GM19239 (cell line): ENCODE data around the gene IDH3G.
"Not testable (repeated sequence)": the region's sequence is repeated elsewhere in the genome, so short reads cannot be mapped to it uniquely, and the experiment has no call there.

Experiments used
- DNase-seq: peaks from one replicate; pipeline ENCODE4 v3.0.0; 2011; ENCODE audit warnings: low spot score; ENCODE audit not compliant: insufficient read length
- FAIRE-seq: peaks from 2 replicates; lab custom pipeline; 2011; peaks lifted over from hg19 to GRCh38; lab: Jason Lieb, UNC

Gene IDH3G

DNA sequence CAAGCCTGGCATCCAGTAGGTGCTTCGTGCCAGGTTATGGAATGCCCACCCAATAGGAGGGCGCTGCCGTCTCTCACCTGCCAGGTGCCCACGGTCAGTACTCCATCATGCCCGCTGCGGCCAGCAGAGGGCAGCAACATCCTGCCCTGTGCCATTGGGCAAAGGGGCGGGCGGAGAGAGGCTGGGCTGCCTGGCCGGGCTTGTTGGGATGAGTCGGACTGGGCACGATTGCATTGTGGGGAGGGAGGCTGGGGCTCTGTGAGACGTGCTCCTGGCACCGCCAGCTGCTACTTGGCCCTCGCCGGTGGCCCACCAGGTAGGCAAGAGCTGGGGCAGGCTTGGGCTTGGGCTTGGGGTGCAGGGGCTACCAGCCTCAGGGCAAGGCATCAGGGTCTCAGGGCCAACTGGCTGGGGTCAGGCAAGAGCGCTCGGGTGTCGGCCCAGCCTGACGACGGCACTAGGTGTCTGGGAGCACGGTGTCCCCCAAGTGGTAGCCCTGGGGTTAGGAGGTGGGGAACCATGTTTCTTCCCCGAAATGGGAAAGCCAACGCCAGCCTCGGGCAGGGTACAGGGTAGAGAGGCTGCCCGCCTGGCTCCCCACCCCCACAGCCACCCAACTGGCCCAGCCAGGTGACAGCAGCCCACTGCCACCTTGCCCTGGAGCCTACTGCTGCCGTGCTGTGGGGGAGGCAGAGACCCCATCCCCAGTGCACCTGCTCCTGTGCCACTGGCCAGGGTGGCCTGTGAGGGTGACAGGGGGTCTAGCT, 30.0 kb downstream of the IDH3G start, which contains the start of gene PLXNB3:
Gene PLXNB3 (plus strand): TSS at position 261 of the 767 bp plus-strand sequence. CDS start 1,287 bp downstream, outside the sequence.
- FAIRE-seq (peak; percentile 75), DNase-seq (peak; percentile 70)

DNA sequence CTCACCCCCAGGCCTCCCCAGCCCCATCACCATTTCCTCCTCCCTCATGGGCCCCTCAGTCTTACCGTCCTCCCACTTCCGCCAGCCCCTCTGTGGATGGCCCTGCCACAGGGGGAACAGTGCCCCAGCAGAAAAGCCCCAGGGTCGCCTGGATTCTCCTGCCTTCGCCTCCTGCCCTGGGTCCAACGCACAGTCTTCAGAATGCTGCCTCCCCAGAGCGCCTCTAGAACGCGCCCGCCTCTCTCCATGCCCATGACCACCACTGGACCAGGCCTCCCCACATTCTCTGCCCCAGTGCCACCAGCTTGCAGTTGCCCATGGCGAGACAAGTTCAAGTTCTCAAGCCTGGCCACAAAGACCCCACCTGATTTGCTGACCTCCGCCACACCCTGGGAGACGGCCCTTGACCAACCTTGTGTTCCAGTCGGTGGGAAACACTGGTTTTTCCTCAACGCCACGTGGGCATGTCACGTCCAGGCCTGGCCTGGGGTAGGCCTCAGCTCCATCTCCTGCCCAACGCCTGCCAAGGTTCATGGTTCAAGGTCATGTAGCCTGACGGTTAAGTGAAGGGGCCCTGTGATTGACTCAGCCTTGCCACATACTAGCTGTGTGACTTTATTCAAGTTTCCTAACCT, 30.8 kb downstream of the IDH3G start:
- peak; percentile 56 for FAIRE-seq
- no peak for DNase-seq

DNA sequence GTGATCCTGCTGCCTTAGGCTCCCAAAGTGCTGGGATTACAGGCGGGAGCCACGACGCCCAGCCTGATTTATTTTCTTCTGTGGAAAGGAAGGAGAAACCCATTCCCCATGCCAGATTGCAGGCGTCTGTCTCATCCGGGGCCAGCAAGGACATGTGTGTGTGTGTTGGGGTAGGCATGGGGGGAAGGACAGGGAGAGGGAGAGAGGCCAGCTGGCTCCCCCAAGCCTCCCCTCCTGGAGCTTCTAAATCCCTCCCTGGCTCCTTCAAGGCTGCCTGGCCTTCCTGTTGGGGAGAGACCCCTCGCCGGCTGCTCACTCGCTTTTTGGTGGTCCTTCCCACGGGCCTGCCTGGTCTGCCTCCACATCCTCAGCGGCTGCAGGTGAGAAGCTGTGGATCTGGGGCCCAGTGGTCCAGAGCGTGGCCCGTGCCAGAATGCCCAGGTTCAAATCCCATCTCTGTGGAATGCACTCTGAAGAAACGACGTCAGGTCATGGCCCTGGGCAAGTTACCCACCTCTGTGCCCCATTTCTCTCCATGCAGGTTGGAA, 31.5 kb downstream of the IDH3G start:
- no peak for DNase-seq
- FAIRE-seq: no peak

DNA sequence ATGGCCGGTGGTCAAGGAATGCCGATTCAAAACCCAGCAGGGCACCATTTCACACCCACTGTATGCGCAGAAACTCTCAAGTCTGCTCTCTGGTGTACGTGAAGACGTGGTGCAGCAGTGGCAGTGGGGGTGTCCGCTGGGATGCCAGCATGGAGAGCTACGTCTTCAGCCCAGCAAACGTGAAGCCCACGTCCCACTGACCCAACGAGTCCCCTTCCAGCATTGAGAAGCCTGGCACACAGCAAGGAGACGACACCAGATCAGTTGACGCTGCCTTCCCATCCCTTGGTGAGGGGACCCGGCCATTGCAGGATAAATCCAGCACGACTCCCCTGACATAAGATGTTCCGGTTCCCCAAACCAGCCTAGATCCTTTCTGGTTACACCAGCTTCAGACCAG, 32.3 kb downstream of the IDH3G start:
- FAIRE-seq: no peak
- DNase-seq: no peak

DNA sequence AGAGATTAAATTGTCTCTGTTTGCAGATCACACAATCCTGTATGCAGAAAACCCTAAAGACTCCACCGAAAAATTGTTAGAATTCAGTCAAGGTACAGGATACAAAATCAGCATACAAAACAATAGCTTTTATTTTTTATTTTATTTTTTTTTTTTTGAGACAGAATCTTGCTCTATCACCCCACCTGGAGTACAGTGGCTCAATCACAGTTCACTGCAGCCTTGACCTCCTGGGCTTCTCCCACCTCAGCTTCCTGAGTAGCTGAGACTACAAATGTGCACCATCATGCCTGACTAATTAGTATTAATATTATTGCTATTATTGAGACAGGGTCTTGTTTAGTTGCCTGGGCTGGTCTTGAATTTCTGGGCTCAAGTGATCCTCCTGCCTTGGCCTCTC, 39.0 kb downstream of the IDH3G start:
- no peak for DNase-seq
- peak; percentile 35 for FAIRE-seq

DNA sequence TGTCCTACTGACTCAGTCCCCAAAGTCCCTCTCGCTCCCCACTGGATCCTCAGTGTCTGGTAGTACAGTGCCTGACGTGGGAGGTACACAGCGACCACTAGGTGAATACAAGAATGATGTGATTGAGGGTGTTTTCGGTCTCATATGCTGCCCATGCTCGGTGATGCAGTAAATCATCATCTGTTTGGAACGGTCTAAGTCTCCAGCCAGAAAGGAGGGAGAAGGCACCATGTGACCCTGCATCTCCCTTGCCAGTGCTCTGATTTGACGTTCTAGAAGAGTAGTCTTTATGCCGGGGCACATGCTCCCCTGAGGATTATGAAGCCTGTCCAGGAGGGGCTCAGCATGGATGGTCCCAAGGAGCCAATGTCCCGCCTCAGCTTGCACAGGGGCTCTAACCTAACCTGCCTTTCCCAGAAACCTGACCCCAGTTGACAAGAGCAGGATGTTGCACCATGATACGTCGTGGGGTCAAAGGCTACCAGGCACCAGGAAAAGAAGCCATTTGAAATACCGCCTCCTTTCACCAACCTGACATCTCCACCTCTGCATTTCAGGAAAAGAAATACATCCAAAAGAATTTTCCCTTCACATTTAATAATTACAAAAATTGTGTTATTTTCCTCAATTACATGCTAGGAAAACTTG, 43.9 kb downstream of the IDH3G start:
- no peak for DNase-seq
- no peak for FAIRE-seq

DNA sequence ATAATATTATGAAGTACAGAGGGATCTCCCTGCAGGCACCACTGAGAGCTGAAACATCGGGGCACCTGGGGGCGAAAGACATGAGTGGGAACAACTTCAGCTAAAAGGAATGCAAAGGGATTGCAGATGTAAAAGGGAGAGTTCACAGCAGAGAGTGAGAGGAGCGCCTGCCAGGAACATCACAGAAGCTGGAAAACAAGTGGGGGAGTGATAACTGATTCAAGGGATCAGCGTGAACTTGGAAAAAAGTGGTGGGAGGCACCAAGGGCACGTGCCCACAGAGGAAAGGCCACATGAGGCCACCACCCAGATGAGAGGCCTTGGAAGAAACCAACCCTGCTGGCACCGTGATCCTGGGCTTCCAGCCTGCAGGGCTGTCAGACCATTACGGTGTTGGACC, 45.2 kb downstream of the IDH3G start:
- not testable (repeated sequence) for DNase-seq, FAIRE-seq

DNA sequence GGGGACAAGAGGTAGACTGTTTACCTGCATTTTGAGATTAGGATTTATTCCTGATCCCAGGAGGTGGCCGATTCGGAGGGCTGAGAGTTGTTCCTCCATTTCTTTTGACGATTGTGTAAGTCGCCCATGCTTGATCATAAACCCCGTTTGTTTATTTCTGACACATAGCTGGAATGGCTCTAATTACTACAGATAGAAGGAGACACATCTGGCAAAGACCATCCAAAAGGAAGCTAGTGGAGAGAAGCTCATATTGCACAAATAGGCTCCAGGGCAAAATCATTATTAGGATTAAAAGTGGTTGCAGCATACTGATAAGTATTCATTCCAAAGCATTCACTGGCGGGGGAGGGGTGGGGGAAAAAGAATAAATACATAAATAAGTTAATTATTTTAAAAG, 47.2 kb downstream of the IDH3G start:
- not testable (repeated sequence) for FAIRE-seq, DNase-seq

DNA sequence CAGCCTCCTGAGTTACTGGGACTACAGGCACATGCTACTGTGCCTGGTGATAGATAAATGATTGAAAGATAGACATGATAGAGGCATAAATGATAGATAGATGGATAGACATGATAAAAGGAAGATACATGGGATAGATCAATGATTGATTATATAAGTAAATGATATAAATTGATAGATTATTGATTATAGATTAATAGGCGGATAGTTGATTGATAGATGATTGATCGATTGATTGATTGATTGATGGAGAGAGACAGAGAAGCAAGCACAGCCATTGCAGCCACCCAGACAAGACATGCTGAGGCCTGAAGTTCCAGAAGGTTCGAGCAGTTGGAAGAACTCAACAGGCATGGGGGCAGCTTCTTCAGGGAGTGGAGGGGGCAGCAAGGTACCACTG, 47.8 kb downstream of the IDH3G start:
- DNase-seq (no peak), FAIRE-seq (no peak)

DNA sequence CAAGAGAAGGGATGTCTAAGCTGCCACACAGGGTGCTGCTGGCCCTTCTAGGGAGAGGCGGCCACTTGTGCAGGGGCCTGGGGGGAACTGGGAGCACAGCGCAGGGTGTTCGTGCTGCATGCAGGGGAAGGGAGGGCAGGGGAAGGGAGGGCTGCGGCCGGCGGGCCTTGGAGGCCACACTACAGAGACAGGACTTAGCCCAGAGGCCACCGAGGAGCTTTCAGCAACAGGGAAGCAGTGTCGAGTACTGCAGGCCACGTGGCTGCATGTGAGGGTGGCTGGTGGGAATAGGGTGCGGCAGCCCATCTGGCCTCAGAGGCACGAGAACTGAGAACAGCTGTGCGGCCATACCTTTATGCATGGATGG, 49.1 kb downstream of the IDH3G start:
- not testable (repeated sequence) for DNase-seq, FAIRE-seq

DNA sequence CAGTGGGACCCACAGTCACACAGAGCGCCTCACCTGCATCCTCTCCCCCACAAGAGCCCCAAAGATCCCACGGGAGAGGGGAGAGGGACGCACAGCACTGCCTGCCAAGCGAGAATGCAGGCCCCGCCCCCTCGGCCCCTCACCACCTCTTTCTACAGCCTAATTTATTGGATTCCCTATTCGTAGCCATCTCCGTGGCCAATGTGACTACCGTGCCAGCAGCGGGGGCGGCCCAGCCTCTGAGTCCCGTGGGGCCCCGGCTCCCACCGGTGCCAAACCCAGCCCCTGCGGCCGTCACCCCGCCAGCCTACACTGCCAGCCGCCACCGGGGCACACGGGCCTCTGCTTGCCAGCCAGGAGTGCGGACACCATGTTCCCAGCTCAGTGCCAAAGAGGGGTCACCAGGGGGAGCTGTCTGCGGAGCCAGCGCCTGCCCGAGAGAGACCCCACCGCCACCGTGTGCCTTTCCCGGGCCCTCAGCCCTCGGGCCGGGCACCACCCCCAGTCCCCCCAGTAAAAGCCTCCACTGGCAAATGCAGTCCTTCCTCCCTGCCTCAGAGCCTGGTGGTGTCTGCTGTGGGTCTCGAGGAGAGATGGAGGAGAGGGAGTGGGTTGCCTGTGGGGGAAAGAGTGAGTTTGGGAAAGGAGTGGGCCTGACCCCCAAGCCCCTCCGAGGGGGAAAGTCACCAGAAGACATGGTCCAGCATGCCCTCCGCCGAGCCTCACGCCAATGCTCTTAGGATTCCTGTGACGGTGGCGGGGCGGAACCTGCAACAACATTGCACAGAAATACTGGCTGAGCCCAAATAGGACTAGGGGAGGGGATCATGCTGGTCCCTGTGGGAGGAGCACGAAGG, 49.7 kb downstream of the IDH3G start:
- no peak for FAIRE-seq
- DNase-seq: no peak

DNA sequence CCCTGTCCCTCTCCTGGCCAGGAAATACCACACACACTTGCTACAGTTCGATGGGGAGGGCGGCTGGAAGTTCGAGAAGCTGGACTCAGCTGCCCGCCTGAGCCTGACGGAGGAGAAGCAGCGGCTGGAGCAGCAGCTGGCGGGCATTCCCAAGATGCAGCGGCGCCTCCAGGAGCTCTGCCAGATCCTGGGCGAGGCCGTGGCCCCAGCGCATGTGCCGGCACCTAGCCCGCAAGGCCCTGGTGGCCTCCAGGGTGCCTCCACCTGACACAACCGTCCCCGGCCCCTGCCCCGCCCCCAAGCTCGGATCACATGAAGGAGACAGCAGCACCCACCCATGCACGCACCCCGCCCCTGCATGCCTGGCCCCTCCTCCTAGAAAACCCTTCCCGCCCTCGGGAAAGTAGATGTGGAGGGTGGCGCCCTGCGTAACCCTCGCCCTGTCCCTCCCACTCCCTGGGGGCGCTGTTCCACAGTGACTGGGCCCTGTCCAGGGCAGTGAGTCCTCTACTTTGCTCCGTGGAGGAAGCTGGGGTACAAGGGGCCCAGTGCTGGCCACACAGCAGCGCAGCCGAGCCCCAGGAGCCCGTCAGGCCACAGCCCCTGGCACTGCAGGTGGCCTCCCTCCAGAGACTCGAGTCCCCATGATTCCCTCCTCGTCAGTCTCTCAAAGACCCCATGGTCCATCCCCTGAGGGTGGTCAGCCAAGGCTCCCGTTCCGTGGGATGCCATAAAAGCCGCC, 50.5 kb downstream of the IDH3G start:
- not testable (repeated sequence) for FAIRE-seq, DNase-seq

DNA sequence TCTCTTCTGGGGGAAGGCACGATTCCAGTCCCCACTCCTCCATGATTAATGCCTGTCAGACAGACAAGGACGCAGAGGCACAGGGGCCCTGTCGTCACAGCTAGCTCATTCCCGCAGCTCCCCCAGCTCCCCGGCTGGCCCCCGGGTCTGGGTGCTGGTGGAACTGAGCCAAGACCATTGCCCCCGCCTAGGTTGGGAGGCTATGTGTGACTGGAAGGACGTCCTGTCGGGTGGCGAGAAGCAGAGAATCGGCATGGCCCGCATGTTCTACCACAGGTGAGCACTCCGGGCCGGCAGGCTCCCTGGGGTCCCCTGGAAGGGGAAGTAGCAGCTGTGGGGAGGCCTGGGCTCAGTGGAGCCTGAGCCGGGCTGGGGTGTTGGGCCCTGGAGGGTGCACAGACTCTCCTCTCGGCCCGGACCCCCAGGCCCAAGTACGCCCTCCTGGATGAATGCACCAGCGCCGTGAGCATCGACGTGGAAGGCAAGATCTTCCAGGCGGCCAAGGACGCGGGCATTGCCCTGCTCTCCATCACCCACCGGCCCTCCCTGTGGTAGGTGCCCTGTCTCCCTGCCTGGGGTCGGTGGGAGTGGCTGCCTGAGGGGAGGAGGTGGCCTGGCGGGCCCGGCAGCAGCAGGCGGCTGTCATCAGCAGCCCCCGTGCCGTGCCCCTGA, 51.2 kb downstream of the IDH3G start:
- DNase-seq, FAIRE-seq: not testable (repeated sequence)

DNA sequence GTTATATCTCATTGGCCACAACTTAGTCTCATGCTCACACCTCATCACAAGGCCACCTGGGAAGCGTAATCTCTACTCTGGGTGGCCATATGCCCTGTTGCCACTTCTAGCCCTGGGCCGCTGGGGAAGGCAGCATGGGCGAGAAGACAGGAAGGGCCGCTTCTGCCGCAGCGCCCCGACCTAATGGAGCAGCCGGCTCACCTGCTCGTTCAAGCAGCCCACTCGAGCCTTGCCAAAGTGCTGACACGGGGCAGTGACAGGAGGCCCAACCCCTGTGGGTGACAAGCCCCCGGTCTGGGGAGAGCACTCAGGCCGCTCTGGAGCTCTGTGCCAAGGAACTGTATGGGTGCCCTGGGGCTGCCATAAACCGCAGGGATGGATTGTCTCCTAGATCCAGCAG, 52.1 kb downstream of the IDH3G start:
- not testable (repeated sequence) for DNase-seq, FAIRE-seq

DNA sequence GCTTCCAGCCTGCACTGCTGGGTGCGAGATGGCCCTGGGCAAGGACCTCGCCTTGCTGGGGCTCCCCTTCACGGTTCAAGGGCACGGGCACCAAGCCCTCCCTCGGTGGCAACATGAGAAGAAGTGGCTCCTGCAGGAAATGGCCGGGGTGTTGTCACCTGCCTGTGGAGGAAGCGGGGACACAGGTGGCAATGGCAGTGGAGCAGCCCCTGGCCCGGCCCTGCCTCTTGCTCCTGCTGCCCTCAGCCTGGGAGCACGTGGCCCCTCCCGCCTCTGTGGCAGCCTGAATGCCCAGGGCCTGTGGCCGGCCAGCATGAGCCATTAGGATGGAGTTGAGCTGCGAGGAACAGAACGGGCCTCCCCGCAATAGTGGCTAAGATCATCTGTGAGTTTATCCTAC, 52.7 kb downstream of the IDH3G start:
- no peak for FAIRE-seq
- DNase-seq: no peak

DNA sequence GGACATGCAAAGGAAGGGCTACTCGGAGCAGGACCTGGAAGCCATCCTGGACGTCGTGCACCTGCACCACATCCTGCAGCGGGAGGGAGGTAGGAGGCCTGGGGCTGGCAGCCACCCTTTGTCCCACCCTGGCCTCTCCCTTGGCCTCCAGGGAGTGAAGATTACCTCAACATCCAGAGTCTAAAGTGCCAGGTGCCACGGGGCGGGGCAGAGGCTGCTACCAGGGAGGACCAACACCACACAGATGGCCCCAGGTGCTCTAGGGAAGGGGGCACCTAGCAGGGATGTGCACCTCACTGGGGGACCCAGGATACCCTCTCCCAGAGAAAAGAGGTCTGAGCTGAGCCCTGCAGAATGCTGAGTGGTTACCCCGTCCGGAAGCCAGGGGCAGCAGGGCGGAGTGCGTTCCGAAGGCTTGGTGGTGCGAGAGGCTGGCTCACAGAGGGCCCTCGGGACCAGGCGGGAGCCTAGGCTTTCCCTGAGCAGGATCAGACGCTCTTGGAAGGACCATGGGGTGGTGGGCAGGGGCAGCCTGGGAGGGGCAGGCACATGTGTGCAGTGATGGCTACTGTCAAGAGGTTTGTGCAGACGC, 53.4 kb downstream of the IDH3G start:
- DNase-seq (no peak), FAIRE-seq (no peak)

DNA sequence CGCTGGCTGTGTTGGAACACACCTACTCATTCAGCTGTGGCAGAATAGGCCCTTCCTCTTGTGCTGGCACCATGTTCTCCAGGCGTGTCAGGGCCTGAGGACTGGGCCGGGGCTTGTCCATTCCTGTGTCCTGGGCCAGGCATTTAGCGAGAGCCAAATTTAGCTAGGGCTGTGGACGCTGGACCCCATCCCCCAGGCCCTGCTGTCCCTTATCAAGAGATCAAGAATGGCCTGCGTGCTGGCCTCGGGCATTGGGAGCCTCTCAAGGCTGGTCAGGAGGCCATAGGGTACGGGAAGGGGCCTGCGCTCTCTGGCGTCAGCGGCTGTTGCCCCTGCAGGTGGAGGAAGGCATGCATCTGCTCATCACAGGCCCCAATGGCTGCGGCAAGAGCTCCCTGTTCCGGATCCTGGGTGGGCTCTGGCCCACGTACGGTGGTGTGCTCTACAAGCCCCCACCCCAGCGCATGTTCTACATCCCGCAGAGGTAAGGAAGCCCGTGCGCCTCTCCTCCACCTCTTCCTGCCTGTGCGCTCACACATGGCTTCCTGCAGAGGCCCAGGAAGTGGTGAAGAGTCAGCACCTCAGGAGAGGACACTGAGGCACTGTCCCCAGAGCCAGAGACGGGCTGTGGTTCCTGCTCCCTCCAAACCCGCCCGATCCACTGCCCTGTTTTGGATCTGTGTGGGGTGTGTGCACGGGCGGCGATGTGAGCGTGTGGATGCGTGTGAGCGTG, 54.3 kb downstream of the IDH3G start:
- DNase-seq (no peak), FAIRE-seq (no peak)
